ENCODE data around the gene ABHD16B. TPM values are rescaled to one million over a fixed set of nuclear protein-coding genes. Genes with fewer than 3 reads are reported as not detected.

ABHD16B gene
- total and polyA plus RNA-seq, 10 of the 15 experiments (the other 5 are each of a cell fraction or from before 2014, with no cell fraction given) = 0.13 TPM; not detected in 9

DNA sequence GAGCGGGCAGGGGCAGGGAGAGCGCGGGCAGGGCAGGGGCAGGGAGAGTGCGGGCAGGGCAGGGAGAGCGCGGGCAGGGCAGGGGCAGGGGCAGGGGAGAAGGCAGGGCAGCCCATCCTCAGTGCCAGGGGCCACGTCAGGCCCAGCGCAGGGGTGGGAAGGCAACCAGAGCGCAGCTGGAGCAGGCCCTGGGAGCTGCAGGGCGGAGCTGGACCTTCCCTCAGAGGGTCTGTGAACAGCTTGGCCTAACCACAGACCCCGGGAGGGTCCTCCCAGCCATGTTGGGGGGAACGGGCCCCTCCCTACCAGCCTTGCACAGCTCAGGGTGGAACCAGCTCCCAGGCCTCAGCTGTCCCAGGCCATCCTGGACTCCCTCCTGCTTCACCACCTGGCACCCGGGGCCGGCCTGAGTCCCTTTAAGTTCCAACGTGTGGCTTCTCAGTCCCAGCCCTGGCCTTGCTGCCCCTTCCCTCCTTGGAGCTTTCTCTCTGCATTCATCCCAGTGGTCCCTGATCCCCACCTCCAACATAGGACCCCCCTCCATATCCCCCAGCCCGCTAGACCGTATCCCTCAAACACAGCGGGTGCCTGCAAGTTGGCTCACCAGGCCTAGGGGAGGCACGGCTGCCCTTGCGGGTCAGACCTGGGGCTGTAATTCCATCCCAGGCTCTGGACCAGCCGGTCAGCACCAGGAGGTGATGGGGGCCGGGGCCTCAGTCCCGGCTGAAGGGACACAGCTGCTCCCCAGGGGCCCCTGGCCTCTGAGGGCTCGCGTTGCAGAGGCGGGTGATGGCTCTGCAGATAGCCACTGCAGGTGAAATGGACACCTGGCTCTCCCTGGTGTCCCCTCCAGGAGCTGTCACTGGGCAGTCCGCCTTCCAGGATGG, 24.6 kb upstream of the ABHD16B start:
- Histone ChIP-seq H3K4me2 (ENCODE audit: control insufficient read depth, insufficient read depth) (no peak overlapping the region), H4K20me1 (ENCODE audit: control insufficient read depth, insufficient read depth) (no peaks in the 10 kb centered on the region), H3K36me3 (ENCODE audit: control insufficient read depth in 2 of 2, insufficient read depth in 2 of 2, low read length in 1 of 2) (no peaks in the 10 kb centered on the region), H3K27me3 (replicated peaks in 1 of 2; ENCODE audit: control insufficient read depth in 2 of 2, insufficient read depth in 2 of 2, low read length in 1 of 2) (no peaks in the 10 kb centered on the region; a peak in 1 of 4 replicates), H2AFZ (ENCODE audit: control insufficient read depth, low read depth, low read length) (no peak overlapping the region), H3K9me3 (replicated peaks; ENCODE audit: control insufficient read depth, insufficient read depth, low read length) (no peaks in the 10 kb centered on the region), H3K9ac (ENCODE audit: control insufficient read depth, insufficient read depth, low read length) (no peak overlapping the region), H3K27ac (ENCODE audit: control insufficient read depth, insufficient read depth) (no peak overlapping the region), H3K79me2 (ENCODE audit: control insufficient read depth, insufficient read depth, low read length) (no peaks in the 10 kb centered on the region), H3K4me1 (ENCODE audit: control insufficient read depth, insufficient read depth, low read length) (no peaks in the 10 kb centered on the region), H3K4me3 (no peak overlapping the region)
- BruUV-seq (replicated peaks) = no TSS peak
- ATAC-seq = no peak
- no peak for TF ChIP-seq CREM (IDR thresholded peaks at IDR 0.05; ENCODE audit: low read depth)
- no peak for TF ChIP-seq PAX5 (IDR thresholded peaks at IDR 0.05; ENCODE audit: borderline replicate concordance, low read depth, low read length)
- TF ChIP-seq, protein P1, sequence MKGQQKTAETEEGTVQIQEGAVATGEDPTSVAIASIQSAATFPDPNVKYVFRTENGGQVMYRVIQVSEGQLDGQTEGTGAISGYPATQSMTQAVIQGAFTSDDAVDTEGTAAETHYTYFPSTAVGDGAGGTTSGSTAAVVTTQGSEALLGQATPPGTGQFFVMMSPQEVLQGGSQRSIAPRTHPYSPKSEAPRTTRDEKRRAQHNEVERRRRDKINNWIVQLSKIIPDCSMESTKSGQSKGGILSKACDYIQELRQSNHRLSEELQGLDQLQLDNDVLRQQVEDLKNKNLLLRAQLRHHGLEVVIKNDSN (IDR thresholded peaks at IDR 0.05; ENCODE audit: borderline replicate concordance, extremely low read length, insufficient read depth, low read depth, low read length) = no peak
- TF ChIP-seq MTA3 (IDR thresholded peaks at IDR 0.05; ENCODE audit: borderline replicate concordance, low read length) = no peak
- TF ChIP-seq NFYB (IDR thresholded peaks at IDR 0.05; ENCODE audit: insufficient read depth, low read depth, low read length) = no peak
- TF ChIP-seq STAT3 (IDR thresholded peaks at IDR 0.05; ENCODE audit: low read depth, low read length) = no peak
- TF ChIP-seq CBX3 (IDR thresholded peaks at IDR 0.05; ENCODE audit: borderline replicate concordance, low read depth) = no peak
- no peak for TF ChIP-seq CBFB (IDR thresholded peaks at IDR 0.05; ENCODE audit: low read depth)
- no peak for TF ChIP-seq MYC (IDR thresholded peaks at IDR 0.05; ENCODE audit: insufficient read depth, insufficient read length, insufficient replicate concordance, low read length, severe bottlenecking)
- no peak for TF ChIP-seq HDAC2 (IDR thresholded peaks at IDR 0.05)
- TF ChIP-seq RELA (IDR thresholded peaks at IDR 0.05; ENCODE audit: borderline replicate concordance, partially characterized antibody) = no peak
- TF ChIP-seq, protein P2, sequence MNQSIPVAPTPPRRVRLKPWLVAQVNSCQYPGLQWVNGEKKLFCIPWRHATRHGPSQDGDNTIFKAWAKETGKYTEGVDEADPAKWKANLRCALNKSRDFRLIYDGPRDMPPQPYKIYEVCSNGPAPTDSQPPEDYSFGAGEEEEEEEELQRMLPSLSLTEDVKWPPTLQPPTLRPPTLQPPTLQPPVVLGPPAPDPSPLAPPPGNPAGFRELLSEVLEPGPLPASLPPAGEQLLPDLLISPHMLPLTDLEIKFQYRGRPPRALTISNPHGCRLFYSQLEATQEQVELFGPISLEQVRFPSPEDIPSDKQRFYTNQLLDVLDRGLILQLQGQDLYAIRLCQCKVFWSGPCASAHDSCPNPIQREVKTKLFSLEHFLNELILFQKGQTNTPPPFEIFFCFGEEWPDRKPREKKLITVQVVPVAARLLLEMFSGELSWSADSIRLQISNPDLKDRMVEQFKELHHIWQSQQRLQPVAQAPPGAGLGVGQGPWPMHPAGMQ (IDR thresholded peaks at IDR 0.05; ENCODE audit: borderline replicate concordance) = no peak
- no peak for TF ChIP-seq NBN (IDR thresholded peaks at IDR 0.05)
- no peak for TF ChIP-seq STAT1 (conservative IDR thresholded peaks at IDR 0.05)
- no peak for TF ChIP-seq CHD4 (IDR thresholded peaks at IDR 0.05)
- RAD21 ChIA-PET (ENCODE audit: unreplicated experiment) = no interaction called here
- no peak for FAIRE-seq
- CTCF ChIA-PET = interaction anchor here (0.5 kb wide), 1 partner anchor 77 kb away, joined by 3 read pairs; no protein-coding TSS in a partner anchor
- in situ Hi-C loops (cut with MboI) = no loop called here
- POLR2A ChIA-PET = no interaction called here
- intact Hi-C loops (cut with micrococcal nuclease; ENCODE audit: unreplicated experiment) = no loop called here
- SMC1A ChIA-PET (ENCODE audit: uncharacterized antibody, unreplicated experiment) = no interaction called here
- DNase-seq (ENCODE audit: low read depth, low spot score) = no peak
- 53% methylated on average over 17 of the region's 27 CpGs for WGBS (ENCODE audit: insufficient coverage, insufficient replicate concordance, low lambda C conversion rate, missing lambda C conversion rate)
